ENCODE measurements around the gene UPF3B.
"Not testable (repeated sequence)": the region's sequence is repeated elsewhere in the genome, so short reads cannot be mapped to it uniquely, and the experiment has no call there.

Gene UPF3B

GRCh38 chrX:119852382-119853353, at the start of gene UPF3B:
UPF3B (minus strand) TSS chrX:119852963; CDS start chrX:119852928, 35 bp downstream.
- peak; percentile 92 for DNase-seq (ENCODE audit: low spot score)

- DNase-seq (ENCODE audit: low spot score) = no peak
These were observed 48.2 kb upstream of the UPF3B start for GRCh38 chrX:119900976-119901375.

GRCh38 chrX:119899125-119899524, 46.4 kb upstream of the UPF3B start:
- DNase-seq (ENCODE audit: low spot score) = no peak

- DNase-seq (ENCODE audit: low spot score) = no peak
These were observed 43.1 kb upstream of the UPF3B start, which contains the start of gene AKAP14 for GRCh38 chrX:119895843-119896326. AKAP14 (plus strand) TSS chrX:119895893; CDS start chrX:119903224, 7,331 bp downstream.

GRCh38 chrX:119891961-119892692, 39.4 kb upstream of the UPF3B start:
- DNase-seq (ENCODE audit: low spot score) = not testable (repeated sequence)

GRCh38 chrX:119890626-119891025, 37.9 kb upstream of the UPF3B start:
- DNase-seq (ENCODE audit: low spot score) = not testable (repeated sequence)

- peak; percentile 81 for DNase-seq (ENCODE audit: low spot score)
These were observed 35.1 kb upstream of the UPF3B start for GRCh38 chrX:119887721-119888425.

GRCh38 chrX:119885554-119886428, 33.0 kb upstream of the UPF3B start:
- DNase-seq (ENCODE audit: low spot score) = no peak

- peak; percentile 49 for DNase-seq (ENCODE audit: low spot score)
These were observed 28.0 kb upstream of the UPF3B start for GRCh38 chrX:119880552-119881437.

- DNase-seq (ENCODE audit: low spot score) = no peak
These were observed 27.3 kb upstream of the UPF3B start for GRCh38 chrX:119880076-119880475.

GRCh38 chrX:119878740-119879139, 26.0 kb upstream of the UPF3B start:
- DNase-seq (ENCODE audit: low spot score) = no peak

GRCh38 chrX:119871599-119872395, 19.0 kb upstream of the UPF3B start, which contains the start of the genes NDUFA1 and RNF113A:
NDUFA1 (plus strand) TSS chrX:119871832; CDS start chrX:119871912, 80 bp downstream.
RNF113A (minus strand) TSS chrX:119871733; CDS start chrX:119871613, 120 bp downstream.
- peak; percentile 79 for DNase-seq (ENCODE audit: low spot score)

- DNase-seq (ENCODE audit: low spot score) = no peak
These were observed 18.5 kb upstream of the UPF3B start for GRCh38 chrX:119871245-119871598.

GRCh38 chrX:119870626-119871131, 17.9 kb upstream of the UPF3B start:
- peak; percentile 49 for DNase-seq (ENCODE audit: low spot score)

- peak; percentile 44 for DNase-seq (ENCODE audit: low spot score)
These were observed 681 bp upstream of the UPF3B start for GRCh38 chrX:119853444-119853843.

GRCh38 chrX:119833905-119834304, 18.9 kb downstream of the UPF3B start:
- DNase-seq (ENCODE audit: low spot score) = no peak

GRCh38 chrX:119828446-119828845, 24.3 kb downstream of the UPF3B start:
- no peak for DNase-seq (ENCODE audit: low spot score)

- no peak for DNase-seq (ENCODE audit: low spot score)
These were observed 26.3 kb downstream of the UPF3B start for GRCh38 chrX:119826399-119826959.
